ENCODE measurements around the gene KIRREL2. TPM values are rescaled to one million over a fixed set of nuclear protein-coding genes. Genes with fewer than 3 reads are reported as not detected.

Gene KIRREL2
- total and polyA plus RNA-seq, 9 donors = 0.02 to 0.15 (median 0.08) TPM; not detected in 5

- WGBS, 3 donors = 87 to 92% (median 88%) methylated on average over 6 of the region's 6 CpGs
- Histone ChIP-seq H3K36me3 (no peaks in the 10 kb centered on the region), H3K4me3 (no peak overlapping the region), H3K9me3 (no peaks in the 10 kb centered on the region), H3K27ac (no peak overlapping the region), H3K27me3 (no peaks in the 10 kb centered on the region), H3K4me1 (ENCODE audit: insufficient read depth) (no peaks in the 10 kb centered on the region)
- TF ChIP-seq CTCF (IDR thresholded peaks at IDR 0.05) = no peak
- no peak for TF ChIP-seq EP300 (IDR thresholded peaks at IDR 0.05)
- no peak for TF ChIP-seq POLR2A (IDR thresholded peaks at IDR 0.05)
- intact Hi-C loops (cut with DNase I) = no loop called here
- DNase-seq = no peak
Observed at GRCh38 chr19:35885225-35885738, 28.6 kb downstream of the KIRREL2 start.

- TF ChIP-seq EP300 (IDR thresholded peaks at IDR 0.05) (no peak), CTCF (IDR thresholded peaks at IDR 0.05) (no peak), POLR2A (IDR thresholded peaks at IDR 0.05) (no peak)
- WGBS, 3 donors = 90 to 95% (median 94%) methylated on average over 8 of the region's 8 CpGs
- no peaks in the 10 kb centered on the region for H3K27me3 ChIP-seq
- no peak overlapping the region for H3K27ac ChIP-seq
- intact Hi-C loops (cut with DNase I) = no loop called here
- no peaks in the 10 kb centered on the region for H3K4me1 ChIP-seq (ENCODE audit: insufficient read depth)
- no peaks in the 10 kb centered on the region for H3K36me3 ChIP-seq
- H3K9me3 ChIP-seq = no peaks in the 10 kb centered on the region
- no peak overlapping the region for H3K4me3 ChIP-seq
- no peak for DNase-seq
Observed at GRCh38 chr19:35885904-35886303, 29.2 kb downstream of the KIRREL2 start.

- no peaks in the 10 kb centered on the region for H3K4me1 ChIP-seq (ENCODE audit: insufficient read depth)
- WGBS, 3 donors = 91 to 92% (median 92%) methylated on average over 5 of the region's 5 CpGs
- no peaks in the 10 kb centered on the region for H3K27me3 ChIP-seq
- intact Hi-C loops (cut with DNase I) = no loop called here
- no peak for DNase-seq
- no peaks in the 10 kb centered on the region for H3K36me3 ChIP-seq
- TF ChIP-seq POLR2A (IDR thresholded peaks at IDR 0.05) (no peak), EP300 (IDR thresholded peaks at IDR 0.05) (no peak), CTCF (IDR thresholded peaks at IDR 0.05) (no peak)
- H3K9me3 ChIP-seq = no peaks in the 10 kb centered on the region
- H3K27ac ChIP-seq = no peak overlapping the region
- H3K4me3 ChIP-seq = no peak overlapping the region
Observed at GRCh38 chr19:35887197-35887596, 30.5 kb downstream of the KIRREL2 start.

GRCh38 chr19:35888398-35888797, 31.7 kb downstream of the KIRREL2 start:
- WGBS, 3 donors = 85 to 91% (median 91%) methylated on average over 9 of the region's 9 CpGs
- TF ChIP-seq CTCF (IDR thresholded peaks at IDR 0.05) (no peak), EP300 (IDR thresholded peaks at IDR 0.05) (no peak)
- DNase-seq = no peak

More at GRCh38 chr19:35888398-35888797, 31.7 kb downstream of the KIRREL2 start:
- H3K27ac ChIP-seq = no peak overlapping the region
- intact Hi-C loops (cut with DNase I) = no loop called here
- H3K36me3 ChIP-seq = no peaks in the 10 kb centered on the region
- H3K9me3 ChIP-seq = no peaks in the 10 kb centered on the region
- H3K4me1 ChIP-seq (ENCODE audit: insufficient read depth) = no peaks in the 10 kb centered on the region
- no peak overlapping the region for H3K4me3 ChIP-seq
- no peaks in the 10 kb centered on the region for H3K27me3 ChIP-seq
